Hematopoietic multipotent progenitor cell treated with erythropoietin and hydrocortisone succinate and interleukin-3 and kit ligand, for 6 days (in vitro differentiated cells): Measurements from ENCODE around the gene PFKFB3.
A peak's percentile ranks its signal among the peaks of the same experiment; 100 is the strongest.
"Not testable (repeated sequence)": the region's sequence is repeated elsewhere in the genome, so short reads cannot be mapped to it uniquely, and the experiment has no call there.

Experiments
- DNase-seq: peaks from one replicate; pipeline ENCODE4 v3.0.0-alpha.2; 2015

Gene PFKFB3

GRCh38 chr10:6203331-6204062 is 765 bp downstream of the PFKFB3 start:
- peak; percentile 61 for DNase-seq

GRCh38 chr10:6204063-6204340 is 1.3 kb downstream of the PFKFB3 start:
- no peak for DNase-seq

GRCh38 chr10:6204341-6205191 is 1.8 kb downstream of the PFKFB3 start:
- no peak for DNase-seq

- not testable (repeated sequence) for DNase-seq
Observed at GRCh38 chr10:6206486-6206885, 3.8 kb downstream of the PFKFB3 start.

- DNase-seq = no peak
Observed at GRCh38 chr10:6207658-6208057, 4.9 kb downstream of the PFKFB3 start.

- DNase-seq = no peak
Observed at GRCh38 chr10:6208799-6209235, 6.1 kb downstream of the PFKFB3 start.

GRCh38 chr10:6211341-6211670 is 8.6 kb downstream of the PFKFB3 start:
- no peak for DNase-seq

GRCh38 chr10:6211671-6212635 is 9.2 kb downstream of the PFKFB3 start:
- DNase-seq = no peak

GRCh38 chr10:6212806-6213205 is 10.1 kb downstream of the PFKFB3 start:
- DNase-seq = no peak

- DNase-seq = no peak
Observed at GRCh38 chr10:6213257-6213905, 10.6 kb downstream of the PFKFB3 start.

GRCh38 chr10:6213908-6214307 is 11.2 kb downstream of the PFKFB3 start:
- no peak for DNase-seq

- no peak for DNase-seq
Observed at GRCh38 chr10:6214612-6215011, 11.9 kb downstream of the PFKFB3 start.

GRCh38 chr10:6215241-6215640 is 12.5 kb downstream of the PFKFB3 start:
- no peak for DNase-seq

GRCh38 chr10:6215683-6216484 is 13.2 kb downstream of the PFKFB3 start:
- DNase-seq = no peak

- no peak for DNase-seq
Observed at GRCh38 chr10:6216916-6217315, 14.2 kb downstream of the PFKFB3 start.

- no peak for DNase-seq
Observed at GRCh38 chr10:6217611-6218010, 14.9 kb downstream of the PFKFB3 start.

GRCh38 chr10:6218692-6219493 is 16.2 kb downstream of the PFKFB3 start:
- DNase-seq = no peak

- DNase-seq = no peak
Observed at GRCh38 chr10:6219494-6219836, 16.7 kb downstream of the PFKFB3 start.

- DNase-seq = no peak
Observed at GRCh38 chr10:6220418-6221191, 17.9 kb downstream of the PFKFB3 start.

- DNase-seq = no peak
Observed at GRCh38 chr10:6221192-6221940, 18.6 kb downstream of the PFKFB3 start.
